ENCODE data around the gene CAPN10. TPM values are rescaled to one million over a fixed set of nuclear protein-coding genes. Genes with fewer than 3 reads are reported as not detected.

CAPN10 gene
- total RNA-seq, 1 donor from 2014 or later = 51.8 TPM

GRCh38 chr2:240639566-240639965 is 53.0 kb downstream of the CAPN10 start:
- DNase-seq (ENCODE audit: missing footprints) (peak; percentile 41), ATAC-seq (no peak)
- intact Hi-C loops (cut with DNase I) = no loop called here

DNA sequence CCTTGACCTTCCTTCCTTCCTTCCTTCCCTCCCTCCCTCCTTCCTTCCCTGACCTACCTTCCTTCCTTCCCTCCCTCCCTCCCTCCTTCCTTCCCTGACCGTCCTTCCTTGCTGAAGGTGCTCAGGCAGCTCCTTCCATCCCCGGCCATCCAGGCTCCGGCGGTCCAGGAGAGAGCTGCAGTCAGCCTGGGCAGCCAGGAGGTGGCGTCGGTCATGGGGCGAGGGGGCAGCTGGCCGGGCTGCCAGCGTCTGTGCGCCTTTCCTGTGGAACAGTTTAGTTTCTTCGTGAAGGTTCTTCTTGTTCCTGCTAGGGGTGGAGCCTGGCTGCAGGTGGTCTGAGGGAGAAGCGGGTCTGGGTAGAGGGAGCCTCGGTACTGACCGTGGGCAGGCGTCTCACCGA is 54.4 kb downstream of the CAPN10 start:
- no peak for ATAC-seq
- DNase-seq (ENCODE audit: missing footprints) = peak; percentile 56
- intact Hi-C loops (cut with DNase I) = no loop called here

- intact Hi-C loops (cut with DNase I) = no loop called here
- DNase-seq (ENCODE audit: missing footprints) (peak; percentile 53), ATAC-seq (no peak)
Observed at GRCh38 chr2:240642061-240642805, 55.7 kb downstream of the CAPN10 start.

- DNase-seq (ENCODE audit: missing footprints) (no peak), ATAC-seq (no peak)
- intact Hi-C loops (cut with DNase I) = no loop called here
Observed at GRCh38 chr2:240642806-240643092, 56.2 kb downstream of the CAPN10 start.

DNA sequence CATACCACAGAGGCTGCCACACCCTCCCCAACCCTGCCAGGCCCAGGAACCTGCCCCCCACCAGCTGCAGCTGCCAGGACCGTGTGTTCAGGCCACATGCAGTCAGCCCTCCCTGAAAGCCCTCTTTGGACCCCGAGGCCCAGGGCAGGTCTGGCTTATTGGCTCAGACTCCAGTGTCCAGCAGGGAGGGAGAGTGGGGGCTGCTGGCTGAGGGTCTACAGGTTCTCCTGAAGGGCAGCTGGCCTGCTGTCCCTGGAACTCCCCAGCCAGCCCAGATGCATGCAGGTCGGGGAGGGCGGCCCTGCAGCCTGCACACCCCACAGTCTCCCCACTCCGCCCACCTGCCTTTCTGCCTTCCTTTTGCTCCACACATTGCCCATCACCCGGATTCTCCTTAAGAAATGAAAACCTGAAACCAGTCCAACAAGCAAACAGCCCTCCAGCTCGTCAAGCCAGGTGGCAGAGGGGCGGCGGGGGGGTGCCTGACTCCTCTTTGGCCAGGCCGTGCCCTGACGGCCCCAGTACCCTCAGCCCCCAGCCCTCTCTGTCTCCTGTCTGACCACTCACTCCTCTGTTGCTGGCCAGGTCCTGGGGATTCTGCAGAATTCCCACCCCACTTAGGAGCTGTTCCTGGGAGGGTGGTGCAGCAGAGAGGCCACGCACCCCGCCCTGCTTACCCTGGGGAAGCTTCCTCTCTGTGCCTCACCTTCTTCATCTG is 56.7 kb downstream of the CAPN10 start:
- DNase-seq (ENCODE audit: missing footprints) (peak; percentile 60), ATAC-seq (no peak)
- intact Hi-C loops (cut with DNase I) = no loop called here

- DNase-seq (ENCODE audit: missing footprints) (no peak), ATAC-seq (no peak)
- intact Hi-C loops (cut with DNase I) = no loop called here
Observed at GRCh38 chr2:240643811-240644150, 57.2 kb downstream of the CAPN10 start.

DNA sequence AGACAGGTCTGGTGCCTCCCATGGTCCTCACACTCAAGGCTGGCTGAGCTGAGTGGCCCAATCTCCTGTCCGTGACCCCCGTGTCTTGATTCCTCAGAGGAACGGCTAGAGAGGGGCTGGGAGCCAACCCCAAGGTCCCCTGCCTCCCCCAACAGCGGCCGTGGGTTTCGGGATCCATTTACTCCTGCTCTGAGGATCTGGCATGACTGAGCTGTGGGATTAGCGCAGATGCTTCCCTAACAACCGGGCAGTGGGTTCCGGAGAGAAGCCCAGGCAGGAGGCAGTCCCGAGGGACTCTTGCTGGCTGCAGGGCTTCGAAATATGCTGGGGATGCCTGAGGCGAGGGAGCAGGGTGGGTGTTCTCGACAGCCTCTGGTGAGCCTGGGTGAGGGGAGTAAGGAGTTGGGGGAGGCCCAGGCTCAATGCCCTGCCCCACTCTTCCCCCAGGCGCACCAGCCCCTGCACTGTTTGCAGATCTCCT is 57.7 kb downstream of the CAPN10 start:
- ATAC-seq = no peak
- DNase-seq (ENCODE audit: missing footprints) = peak; percentile 37
- intact Hi-C loops (cut with DNase I) = no loop called here

DNA sequence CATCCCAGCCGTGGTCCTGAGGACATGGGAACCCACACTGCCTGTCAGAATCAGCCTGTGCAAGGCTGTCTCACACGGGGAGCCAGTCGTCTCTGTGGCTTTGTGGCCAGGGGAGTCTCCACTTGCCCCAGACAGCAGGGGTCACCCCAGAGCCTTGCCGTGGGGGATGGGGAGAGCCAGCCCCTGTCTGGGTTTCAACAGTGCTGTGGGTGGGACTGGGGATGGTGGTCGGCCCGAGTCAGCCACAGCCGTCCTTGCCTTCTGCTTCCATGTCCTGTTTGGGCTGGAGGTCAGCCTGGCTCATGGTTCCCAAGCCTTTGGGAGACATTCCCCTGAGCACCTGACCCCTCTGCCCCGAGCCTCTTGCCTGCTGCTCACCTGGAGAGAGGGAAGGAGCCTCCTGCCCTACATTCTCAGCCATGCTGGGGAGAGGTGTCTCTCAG is 58.3 kb downstream of the CAPN10 start:
- DNase-seq (ENCODE audit: missing footprints) (no peak), ATAC-seq (no peak)
- intact Hi-C loops (cut with DNase I) = no loop called here

- DNase-seq (ENCODE audit: missing footprints) = peak; percentile 21
- no peak for ATAC-seq
- intact Hi-C loops (cut with DNase I) = no loop called here
Observed at GRCh38 chr2:240645346-240645745, 58.8 kb downstream of the CAPN10 start.

DNA sequence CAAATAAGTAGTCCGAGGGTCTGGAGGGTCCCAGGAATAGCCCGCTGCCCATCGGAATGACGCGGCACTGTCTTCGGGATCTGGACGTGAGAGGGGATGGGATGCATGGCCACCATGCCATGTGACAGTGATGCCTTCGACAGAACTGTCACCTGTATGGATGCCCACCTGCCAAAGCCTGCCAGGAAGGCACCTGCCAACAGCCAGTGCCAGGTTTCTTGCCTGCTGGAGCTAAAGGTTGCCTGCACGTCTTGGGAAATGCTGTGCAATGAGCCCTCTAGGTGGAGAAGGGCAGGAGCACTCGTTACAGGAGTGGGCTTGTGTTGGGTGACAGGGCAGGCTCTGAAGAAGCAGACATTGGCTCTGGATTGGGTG is 59.3 kb downstream of the CAPN10 start:
- intact Hi-C loops (cut with DNase I) = no loop called here
- DNase-seq (ENCODE audit: missing footprints) = no peak
- ATAC-seq = no peak

DNA sequence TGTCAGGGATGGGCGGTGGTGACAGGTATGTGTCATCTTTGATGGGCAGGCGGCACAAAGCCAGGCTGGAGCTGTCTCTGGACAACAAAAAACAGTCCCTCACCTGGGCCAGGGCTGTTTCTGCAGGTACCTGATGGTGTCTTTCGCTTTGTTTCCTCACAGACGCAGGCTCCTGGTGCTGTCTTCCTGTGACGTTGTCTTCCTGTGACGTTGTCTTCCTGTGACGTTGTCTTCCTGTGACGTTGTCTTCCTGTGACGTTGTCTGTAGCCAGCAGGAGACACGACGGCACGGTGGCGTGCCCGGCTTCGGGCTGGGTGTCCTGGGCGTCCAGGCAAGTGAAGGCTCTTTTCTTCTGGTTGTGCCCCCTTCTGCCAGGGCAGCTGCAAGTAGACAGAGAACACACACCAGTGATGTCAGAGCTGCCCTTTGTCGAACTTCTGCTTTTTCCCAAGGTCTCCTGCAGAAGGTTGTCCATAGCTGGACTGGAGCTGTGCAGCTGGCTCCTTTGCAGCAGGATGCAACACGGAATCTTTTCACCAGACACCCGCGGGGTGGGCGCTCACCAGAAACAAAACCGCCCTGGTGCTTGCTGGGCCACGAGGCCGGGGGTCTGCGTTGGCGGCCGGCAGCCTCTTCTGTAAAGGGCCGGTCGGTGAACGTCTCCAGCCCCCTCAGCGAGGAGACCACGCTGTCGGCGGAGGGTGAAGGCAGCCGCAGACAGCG is 59.8 kb downstream of the CAPN10 start:
- ATAC-seq = no peak
- peak; percentile 22 for DNase-seq (ENCODE audit: missing footprints)
- intact Hi-C loops (cut with DNase I) = no loop called here

DNA sequence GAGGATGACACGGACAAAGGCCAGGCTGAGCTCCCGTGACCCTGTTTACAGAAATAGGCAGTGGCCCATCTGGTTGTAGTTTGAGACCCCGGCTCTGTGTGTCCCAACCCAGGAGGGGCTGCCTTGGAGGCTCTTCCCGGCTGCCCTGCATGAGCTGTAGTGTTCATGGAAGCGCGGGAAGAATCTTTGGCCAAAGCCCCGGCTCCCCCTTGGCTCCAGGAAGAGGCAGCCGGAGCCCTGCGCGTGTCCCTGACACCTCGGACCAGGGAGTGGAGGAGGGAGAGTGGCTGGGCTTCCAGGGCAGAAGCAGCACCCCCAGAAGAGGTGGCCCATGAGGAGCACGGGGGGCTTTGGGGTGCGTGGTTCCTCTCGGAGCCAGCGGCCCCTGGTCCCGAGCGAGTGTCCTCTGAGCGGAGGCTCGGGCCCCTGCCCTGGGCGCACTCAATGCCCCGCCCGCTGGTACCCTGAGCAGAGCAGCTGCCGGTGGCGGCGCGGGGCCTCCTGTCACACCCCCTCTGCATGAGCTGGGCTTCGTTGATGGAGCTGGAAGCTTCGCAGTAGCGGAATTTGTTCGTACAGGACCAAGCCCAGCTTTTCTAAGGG is 60.5 kb downstream of the CAPN10 start:
- ATAC-seq (no peak), DNase-seq (ENCODE audit: missing footprints) (no peak)
- intact Hi-C loops (cut with DNase I) = no loop called here

DNA sequence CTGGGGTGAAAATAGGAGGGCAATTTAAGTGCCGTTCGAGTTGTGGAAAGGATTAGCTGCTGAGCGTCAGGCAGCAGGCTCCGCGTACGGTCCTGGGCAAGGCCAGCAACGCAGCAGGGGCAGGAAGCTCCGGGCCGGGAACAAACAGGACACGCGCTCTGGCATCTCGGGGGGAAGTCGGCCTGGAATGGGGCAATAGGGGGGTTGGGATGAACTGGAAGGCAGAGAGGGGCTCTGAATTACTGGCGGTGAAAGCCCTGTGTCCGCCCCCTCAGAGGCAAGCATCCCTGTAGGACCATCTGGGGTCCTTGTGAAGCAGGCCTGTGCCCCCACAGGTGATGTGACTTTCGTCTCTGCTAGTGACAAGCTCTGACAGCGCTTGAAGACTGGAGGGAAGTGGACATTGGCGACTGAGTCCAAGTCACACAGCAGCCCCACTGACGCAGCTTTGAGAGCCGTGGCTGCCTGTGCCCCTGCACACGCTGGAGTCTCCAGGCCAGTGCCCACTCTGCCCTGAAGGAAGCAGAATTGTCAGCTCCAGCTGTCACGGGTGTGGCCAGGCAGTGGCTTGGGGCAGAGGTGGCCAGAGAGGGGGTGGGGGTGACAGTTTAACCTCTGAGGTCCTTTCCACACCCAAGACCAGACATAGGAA is 61.1 kb downstream of the CAPN10 start:
- ATAC-seq = no peak
- no peak for DNase-seq (ENCODE audit: missing footprints)
- intact Hi-C loops (cut with DNase I) = no loop called here

DNA sequence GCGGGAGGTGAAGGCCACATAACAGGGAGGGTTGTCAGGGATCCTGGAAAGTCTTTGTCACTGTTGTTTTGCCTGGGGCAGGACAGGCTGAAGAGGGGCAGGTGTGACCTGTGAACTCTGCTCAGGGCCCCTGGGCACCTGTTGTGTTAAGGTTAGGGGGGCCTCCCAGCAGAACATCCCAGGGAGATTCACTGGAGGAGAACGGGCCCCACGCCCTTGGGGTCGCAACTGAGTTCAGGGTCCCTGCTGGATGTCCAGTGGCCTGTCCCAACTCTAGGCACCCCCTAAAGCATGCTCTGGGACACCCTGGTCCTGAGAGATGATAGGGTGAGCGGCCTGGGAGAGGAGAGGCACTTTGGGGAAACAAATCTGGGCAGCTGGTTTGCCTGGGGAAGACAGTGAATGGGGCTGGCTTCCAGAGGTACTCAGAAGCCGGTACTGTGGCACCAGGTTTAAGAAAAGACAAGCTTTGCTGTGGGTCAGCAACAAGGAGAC is 61.7 kb downstream of the CAPN10 start:
- ATAC-seq (no peak), DNase-seq (ENCODE audit: missing footprints) (no peak)

More for the DNA sequence above, 61.7 kb downstream of the CAPN10 start:
- intact Hi-C loops (cut with DNase I) = no loop called here

Other genes starting within 250 kb of the CAPN10 start
- 182 TPM for gene GPC1, start 151.1 kb upstream of the CAPN10 start, total RNA-seq
- gene ANKMY1, start 28.7 kb upstream of the CAPN10 start, total RNA-seq = 5.9 TPM
- gene DUSP28, start 26.4 kb upstream of the CAPN10 start, total RNA-seq = 14.4 TPM
- gene RNPEPL1, start 18.2 kb upstream of the CAPN10 start, total RNA-seq = 98.4 TPM
- gene GPR35, start 38.7 kb downstream of the CAPN10 start, total RNA-seq = 2.2 TPM
- gene AQP12B, start 96.2 kb downstream of the CAPN10 start, total RNA-seq = not detected
- not detected for gene AQP12A, start 105.1 kb downstream of the CAPN10 start, total RNA-seq
- 1.5 TPM for gene KIF1A, start 233.5 kb downstream of the CAPN10 start, total RNA-seq

Data from Right ventricle myocardium inferior (tissue), 1 donor.